ENCODE measurements around the gene SNRNP35. TPM values are rescaled to one million over a fixed set of nuclear protein-coding genes. Genes with fewer than 3 reads are reported as not detected.

The SNRNP35 gene
- total and polyA plus RNA-seq, 2 of the 8 experiments (the other 6 are each of a cell fraction or from before 2014, with no cell fraction given) = 8.0 to 16.9 TPM

GRCh38 chr12:123482876-123483275 lies 24.9 kb downstream of the SNRNP35 start (continued):
- TF ChIP-seq NANOG (IDR thresholded peaks at IDR 0.05; ENCODE audit: insufficient read depth, low read depth, low read length, poor library complexity, severe bottlenecking) = no peak
- TF ChIP-seq SAP30 (IDR thresholded peaks at IDR 0.05; ENCODE audit: insufficient read depth, insufficient replicate concordance, low read length) = no peak
- TF ChIP-seq SP2 (IDR thresholded peaks at IDR 0.05; ENCODE audit: low read length) = no peak
- TF ChIP-seq CHD7 (IDR thresholded peaks at IDR 0.05; ENCODE audit: insufficient replicate concordance, low read length) = no peak
- no peak for TF ChIP-seq EZH2 (IDR thresholded peaks at IDR 0.05; ENCODE audit: low read depth, low read length, severe bottlenecking)

Data from H1 (cell line).